ENCODE measurements around the gene DHODH.

DNA sequence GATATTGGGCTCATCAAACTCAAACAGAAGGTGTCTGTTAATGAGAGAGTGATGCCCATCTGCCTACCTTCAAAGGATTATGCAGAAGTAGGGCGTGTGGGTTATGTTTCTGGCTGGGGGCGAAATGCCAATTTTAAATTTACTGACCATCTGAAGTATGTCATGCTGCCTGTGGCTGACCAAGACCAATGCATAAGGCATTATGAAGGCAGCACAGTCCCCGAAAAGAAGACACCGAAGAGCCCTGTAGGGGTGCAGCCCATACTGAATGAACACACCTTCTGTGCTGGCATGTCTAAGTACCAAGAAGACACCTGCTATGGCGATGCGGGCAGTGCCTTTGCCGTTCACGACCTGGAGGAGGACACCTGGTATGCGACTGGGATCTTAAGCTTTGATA, 51.9 kb downstream of the DHODH start:
- TF ChIP-seq, protein P1, sequence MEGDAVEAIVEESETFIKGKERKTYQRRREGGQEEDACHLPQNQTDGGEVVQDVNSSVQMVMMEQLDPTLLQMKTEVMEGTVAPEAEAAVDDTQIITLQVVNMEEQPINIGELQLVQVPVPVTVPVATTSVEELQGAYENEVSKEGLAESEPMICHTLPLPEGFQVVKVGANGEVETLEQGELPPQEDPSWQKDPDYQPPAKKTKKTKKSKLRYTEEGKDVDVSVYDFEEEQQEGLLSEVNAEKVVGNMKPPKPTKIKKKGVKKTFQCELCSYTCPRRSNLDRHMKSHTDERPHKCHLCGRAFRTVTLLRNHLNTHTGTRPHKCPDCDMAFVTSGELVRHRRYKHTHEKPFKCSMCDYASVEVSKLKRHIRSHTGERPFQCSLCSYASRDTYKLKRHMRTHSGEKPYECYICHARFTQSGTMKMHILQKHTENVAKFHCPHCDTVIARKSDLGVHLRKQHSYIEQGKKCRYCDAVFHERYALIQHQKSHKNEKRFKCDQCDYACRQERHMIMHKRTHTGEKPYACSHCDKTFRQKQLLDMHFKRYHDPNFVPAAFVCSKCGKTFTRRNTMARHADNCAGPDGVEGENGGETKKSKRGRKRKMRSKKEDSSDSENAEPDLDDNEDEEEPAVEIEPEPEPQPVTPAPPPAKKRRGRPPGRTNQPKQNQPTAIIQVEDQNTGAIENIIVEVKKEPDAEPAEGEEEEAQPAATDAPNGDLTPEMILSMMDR (IDR thresholded peaks at IDR 0.05): no peak
- TF ChIP-seq POLR2A (IDR thresholded peaks at IDR 0.05) (no peak), EP300 (IDR thresholded peaks at IDR 0.05) (no peak)

Measured in gastroesophageal sphincter (tissue), 3 donors.